Tibial nerve (tissue), 4 donors: ENCODE data around the gene MAPK4. TPM values are rescaled to one million over a fixed set of nuclear protein-coding genes. Genes with fewer than 3 reads are reported as not detected.

ENCODE experiments used
- DNase-seq, 2 donors: peaks; one replicate each; pipeline ENCODE4 v3.0.0-alpha.2; 2019; ENCODE audit warnings: low spot score in 2 of 2
- H3K27ac ChIP-seq, 4 donors: fragments of 200-600 bp; sonication (generic) in 3 of 4; one replicate each; pipeline ENCODE4 v1.5.1; 2017 to 2019; ENCODE audit warnings: mild to moderate bottlenecking in 1 of 4
- H3K27me3 ChIP-seq, 2 donors: fragments of 200-600 bp; sonication (generic) in 1 of 2; one replicate each; pipeline versions ENCODE4 v1.5.1 to v1.6.0; 2017 to 2019
- H3K36me3 ChIP-seq, 3 donors: fragments of 200-600 bp; sonication (generic); one replicate each; pipeline ENCODE4 v1.5.1; 2018 to 2019
- H3K4me1 ChIP-seq, 4 donors: fragments of 200-600 bp; sonication (generic) in 3 of 4; one replicate each; pipeline ENCODE4 v1.5.1; 2017 to 2019
- H3K4me3 ChIP-seq, 4 donors: fragments of 200-600 bp; sonication (generic) in 3 of 4; one replicate each; pipeline ENCODE4 v1.5.1; 2017 to 2019; ENCODE audit warnings: mild to moderate bottlenecking in 1 of 4, moderate library complexity in 1 of 4
- H3K9me3 ChIP-seq, 4 donors: fragments of 200-600 bp; sonication (generic) in 3 of 4; one replicate each; pipeline ENCODE4 v1.5.1; 2017 to 2019
- EP300 ChIP-seq, 2 donors: sonication (generic); formaldehyde crosslinking; IDR thresholded peaks; one replicate each; pipeline ENCODE4 v1.6.1; 2017; ENCODE audit warnings: antibody characterized with exemption in 2 of 2, mild to moderate bottlenecking in 1 of 2
- POLR2A ChIP-seq, 2 donors: fragments of 450-650 bp; IDR thresholded peaks; one replicate each; pipeline ENCODE4 v1.6.1; 2017; ENCODE audit warnings: antibody characterized with exemption in 2 of 2, mild to moderate bottlenecking in 2 of 2, moderate library complexity in 2 of 2
- WGBS, 2 donors: methylation state at CpG; one replicate each; pipeline ENCODE4 v1.1.5; 2018; 5-methylcytosine and 5-hydroxymethylcytosine counted together
- total RNA-seq, 4 donors: library from RNA; depleted of rRNA; stranded (reverse); fragments of >200 nt; gene quantifications; one replicate each; pipeline ENCODE4 v1.1.0, GENCODE V29; 2016
- TF ChIP-seq, protein P1 (sequence below), 5 experiments: fragments of 200-600 bp in 3 of 5; fragments of 450-650 bp in 2 of 5; sonication (generic) in 3 of 5; IDR thresholded peaks; one replicate each; pipeline ENCODE4 v1.5.1; 2016 to 2019; ENCODE audit warnings: antibody characterized with exemption in 5 of 5, mild to moderate bottlenecking in 3 of 5, moderate library complexity in 2 of 5

MAPK4 gene
- total RNA-seq, 4 donors from 2014 or later = 1.4 to 10.8 (median 2.3) TPM

DNA sequence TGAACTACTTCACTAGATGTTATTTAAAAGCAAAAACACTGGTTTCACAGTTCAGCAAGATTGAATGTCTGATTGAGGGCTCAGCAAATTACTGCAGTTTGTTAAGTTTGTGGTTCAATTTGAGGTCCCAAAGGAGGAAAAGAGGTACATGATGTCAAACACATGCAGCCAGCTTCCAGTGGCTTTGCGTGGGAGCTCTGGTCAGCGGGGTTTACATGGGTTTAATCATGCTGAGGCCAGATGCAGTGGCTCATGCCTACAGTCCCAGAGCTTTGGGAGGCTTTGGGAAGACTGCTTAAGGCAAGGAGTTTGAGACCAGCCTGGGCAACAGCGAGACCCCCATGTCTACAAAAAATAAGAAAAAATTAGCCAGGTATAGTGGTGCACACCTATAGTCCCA, 111.5 kb downstream of the MAPK4 start:
- DNase-seq = peak; percentile 17 to 27
- WGBS, 2 donors = 71 to 77% methylated on average over 3 of the region's 3 CpGs
- H3K4me1 ChIP-seq = no peaks in the 10 kb centered on the region

DNA sequence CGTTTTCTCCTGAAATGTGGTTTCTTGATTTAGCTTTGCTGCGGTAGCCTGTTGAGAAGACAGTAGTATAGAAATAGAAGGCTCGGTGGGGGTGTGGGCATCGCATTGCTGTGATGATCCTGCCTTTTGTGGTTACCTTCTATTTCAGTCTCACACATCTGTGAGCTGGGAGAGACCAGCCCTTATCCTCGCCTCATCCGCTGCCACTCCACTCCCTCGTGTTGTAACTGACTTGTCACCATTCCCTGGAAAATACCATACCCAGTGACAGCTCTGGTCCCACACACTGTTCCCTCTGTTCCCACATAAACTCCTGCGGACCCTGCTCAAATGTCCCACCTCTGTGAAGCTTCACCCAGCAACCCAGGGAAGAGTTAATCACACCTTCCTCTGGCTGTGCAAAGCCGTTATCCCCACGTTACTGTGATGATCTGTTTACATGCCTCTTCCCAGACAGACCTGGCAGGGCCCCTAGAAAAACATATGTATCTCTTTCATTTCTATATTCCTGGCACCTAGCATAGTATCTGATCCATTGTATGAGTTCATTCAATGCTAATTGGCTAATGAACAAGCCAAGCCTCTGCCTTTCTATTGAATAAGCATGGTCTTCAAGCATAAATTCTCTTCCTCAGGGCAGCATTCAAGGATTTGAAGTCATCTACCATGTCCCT, 114.6 kb downstream of the MAPK4 start:
- TF ChIP-seq EP300 (IDR thresholded peaks at IDR 0.05) = no peak
- TF ChIP-seq, protein P1, sequence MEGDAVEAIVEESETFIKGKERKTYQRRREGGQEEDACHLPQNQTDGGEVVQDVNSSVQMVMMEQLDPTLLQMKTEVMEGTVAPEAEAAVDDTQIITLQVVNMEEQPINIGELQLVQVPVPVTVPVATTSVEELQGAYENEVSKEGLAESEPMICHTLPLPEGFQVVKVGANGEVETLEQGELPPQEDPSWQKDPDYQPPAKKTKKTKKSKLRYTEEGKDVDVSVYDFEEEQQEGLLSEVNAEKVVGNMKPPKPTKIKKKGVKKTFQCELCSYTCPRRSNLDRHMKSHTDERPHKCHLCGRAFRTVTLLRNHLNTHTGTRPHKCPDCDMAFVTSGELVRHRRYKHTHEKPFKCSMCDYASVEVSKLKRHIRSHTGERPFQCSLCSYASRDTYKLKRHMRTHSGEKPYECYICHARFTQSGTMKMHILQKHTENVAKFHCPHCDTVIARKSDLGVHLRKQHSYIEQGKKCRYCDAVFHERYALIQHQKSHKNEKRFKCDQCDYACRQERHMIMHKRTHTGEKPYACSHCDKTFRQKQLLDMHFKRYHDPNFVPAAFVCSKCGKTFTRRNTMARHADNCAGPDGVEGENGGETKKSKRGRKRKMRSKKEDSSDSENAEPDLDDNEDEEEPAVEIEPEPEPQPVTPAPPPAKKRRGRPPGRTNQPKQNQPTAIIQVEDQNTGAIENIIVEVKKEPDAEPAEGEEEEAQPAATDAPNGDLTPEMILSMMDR (IDR thresholded peaks at IDR 0.05) = no peak
- TF ChIP-seq POLR2A (IDR thresholded peaks at IDR 0.05) = no peak
- Histone ChIP-seq H3K4me1 (no peaks in the 10 kb centered on the region), H3K27me3 (no peaks in the 10 kb centered on the region), H3K9me3 (no peaks in the 10 kb centered on the region), H3K36me3 (no peaks in the 10 kb centered on the region), H3K27ac (no peak overlapping the region), H3K4me3 (no peak overlapping the region)
- WGBS, 2 donors = 70 to 73% methylated on average over 10 of the region's 10 CpGs
- no peak for DNase-seq

More for the DNA sequence above, 111.5 kb downstream of the MAPK4 start:
- Histone ChIP-seq H3K4me3 (no peak overlapping the region), H3K36me3 (no peaks in the 10 kb centered on the region), H3K27me3 (no peaks in the 10 kb centered on the region), H3K9me3 (no peaks in the 10 kb centered on the region), H3K27ac (no peak overlapping the region)
- TF ChIP-seq POLR2A (IDR thresholded peaks at IDR 0.05) = no peak
- TF ChIP-seq, protein P1 (IDR thresholded peaks at IDR 0.05) = no peak
- TF ChIP-seq EP300 (IDR thresholded peaks at IDR 0.05) = no peak

DNA sequence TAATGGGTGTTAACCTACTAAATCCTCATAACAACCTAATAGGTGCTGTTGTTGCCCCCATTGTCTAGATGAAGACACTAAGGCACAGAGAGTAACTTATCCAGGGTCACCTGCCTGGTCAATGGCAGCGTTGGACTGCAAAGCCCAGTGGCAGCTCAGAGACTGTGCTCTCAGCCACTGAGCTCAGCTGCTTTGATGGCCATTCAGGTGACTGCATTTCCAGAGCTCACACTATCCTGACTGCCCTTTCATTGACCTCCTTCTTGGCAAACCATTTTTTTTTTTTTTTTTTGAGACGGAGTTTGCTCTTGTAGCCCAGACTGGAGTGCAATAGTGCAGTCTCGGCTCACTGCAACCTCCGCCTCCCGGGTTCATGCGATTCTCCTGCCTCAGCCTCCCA, 115.2 kb downstream of the MAPK4 start:
- TF ChIP-seq POLR2A (IDR thresholded peaks at IDR 0.05) = no peak
- TF ChIP-seq EP300 (IDR thresholded peaks at IDR 0.05) = no peak
- no peak for DNase-seq
- Histone ChIP-seq H3K27ac (no peak overlapping the region), H3K27me3 (no peaks in the 10 kb centered on the region), H3K9me3 (no peaks in the 10 kb centered on the region), H3K36me3 (no peaks in the 10 kb centered on the region), H3K4me3 (no peak overlapping the region), H3K4me1 (no peaks in the 10 kb centered on the region)
- 87 to 90% methylated on average over 6 of the region's 6 CpGs for WGBS, 2 donors

DNA sequence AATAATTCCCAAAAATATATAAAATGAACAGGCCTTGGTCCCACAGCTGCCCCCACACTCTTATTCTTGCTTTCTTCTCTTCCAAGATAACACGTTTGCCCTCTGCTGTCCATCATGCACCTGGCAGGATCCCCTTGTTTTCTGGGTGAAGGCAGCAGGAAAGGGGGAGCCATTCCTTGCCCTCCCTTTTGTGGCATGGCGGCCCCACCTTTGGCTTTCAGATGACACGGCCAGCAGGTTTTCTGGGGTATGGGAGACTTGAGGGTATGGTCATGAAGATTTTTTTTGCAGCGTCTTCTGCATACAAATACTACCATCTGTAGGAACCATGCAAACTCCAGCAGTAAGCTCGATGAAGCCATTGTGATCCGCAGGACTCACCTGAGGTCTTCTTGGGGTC, 118.8 kb downstream of the MAPK4 start:
- 85 to 91% methylated on average over 6 of the region's 6 CpGs for WGBS, 2 donors
- TF ChIP-seq EP300 (IDR thresholded peaks at IDR 0.05) (no peak), POLR2A (IDR thresholded peaks at IDR 0.05) (no peak)
- TF ChIP-seq, protein P1 (IDR thresholded peaks at IDR 0.05) = no peak
- no peaks in the 10 kb centered on the region for H3K27me3 ChIP-seq
- no peak overlapping the region for H3K27ac ChIP-seq
- no peak for DNase-seq
- no peaks in the 10 kb centered on the region for H3K4me1 ChIP-seq
- H3K36me3 ChIP-seq = no peaks in the 10 kb centered on the region
- no peaks in the 10 kb centered on the region for H3K9me3 ChIP-seq
- no peak overlapping the region for H3K4me3 ChIP-seq

DNA sequence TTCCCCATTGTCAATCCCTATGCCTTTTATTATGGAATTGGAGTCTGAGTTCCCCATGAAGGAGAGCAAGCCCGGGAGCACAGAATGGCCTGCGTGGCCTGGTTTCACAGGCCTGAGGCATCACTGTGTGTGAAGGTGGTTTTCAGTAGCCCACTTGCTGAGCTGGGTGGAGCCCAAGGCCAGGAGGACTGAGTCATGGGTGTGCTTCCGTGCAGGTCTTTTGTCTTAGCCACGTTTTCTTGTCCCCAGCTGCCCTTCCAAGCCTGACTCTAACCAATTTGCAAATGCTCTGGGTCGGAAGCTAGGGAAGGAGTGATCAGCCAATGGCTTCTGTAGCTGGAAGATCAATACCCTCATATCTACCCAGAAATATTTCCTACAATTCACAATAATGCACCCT, 119.2 kb downstream of the MAPK4 start:
- Histone ChIP-seq H3K27me3 (no peaks in the 10 kb centered on the region), H3K9me3 (no peaks in the 10 kb centered on the region), H3K4me1 (no peaks in the 10 kb centered on the region), H3K36me3 (no peaks in the 10 kb centered on the region), H3K4me3 (no peak overlapping the region), H3K27ac (no peak overlapping the region)
- WGBS, 2 donors = 72 to 92% methylated on average over 5 of the region's 5 CpGs
- TF ChIP-seq POLR2A (IDR thresholded peaks at IDR 0.05) (no peak), EP300 (IDR thresholded peaks at IDR 0.05) (no peak)
- TF ChIP-seq, protein P1 (IDR thresholded peaks at IDR 0.05) = no peak
- DNase-seq = no peak
